Measurements from ENCODE around the gene LRRC57.

LRRC57 gene

DNA sequence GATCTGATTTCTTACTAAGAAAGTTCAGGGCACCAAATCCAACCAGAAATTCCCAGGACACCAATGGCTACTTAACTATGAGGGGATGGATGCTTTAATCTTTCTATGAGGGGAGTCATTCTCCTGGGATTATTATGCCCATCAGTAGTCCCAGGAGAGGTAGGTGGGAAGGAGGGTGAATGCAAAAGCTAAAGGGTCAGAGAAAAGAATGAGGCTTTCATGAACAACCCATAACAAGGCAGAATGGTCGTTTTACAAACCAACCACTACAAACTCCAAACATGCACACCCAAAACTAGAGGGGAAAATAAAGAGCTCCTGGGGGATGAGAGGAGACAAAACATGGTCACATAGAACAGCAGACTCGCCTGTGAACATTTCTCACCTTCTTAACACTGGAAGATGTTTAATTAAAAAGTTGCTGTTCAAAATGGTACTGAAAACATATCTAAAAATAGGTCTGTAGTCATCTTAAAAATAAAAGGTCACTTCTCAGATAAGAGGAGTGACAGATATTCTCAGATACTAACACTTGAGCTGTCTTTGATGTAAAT is 30.5 kb upstream of the LRRC57 start:
- no peak for DNase-seq (ENCODE audit: low read depth)
- H3K4me3 ChIP-seq (ENCODE audit: low read depth, low read length), result no peak overlapping the region
- TF ChIP-seq MYC (IDR thresholded peaks at IDR 0.05; ENCODE audit: low read depth, low read length) (no peak), POLR2A (IDR thresholded peaks at IDR 0.05; ENCODE audit: extremely low read depth, insufficient read length) (no peak)
- TF ChIP-seq, protein P1, sequence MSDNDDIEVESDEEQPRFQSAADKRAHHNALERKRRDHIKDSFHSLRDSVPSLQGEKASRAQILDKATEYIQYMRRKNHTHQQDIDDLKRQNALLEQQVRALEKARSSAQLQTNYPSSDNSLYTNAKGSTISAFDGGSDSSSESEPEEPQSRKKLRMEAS (IDR thresholded peaks at IDR 0.05; ENCODE audit: low read depth, low read length), result no peak
- TF ChIP-seq, protein P2, sequence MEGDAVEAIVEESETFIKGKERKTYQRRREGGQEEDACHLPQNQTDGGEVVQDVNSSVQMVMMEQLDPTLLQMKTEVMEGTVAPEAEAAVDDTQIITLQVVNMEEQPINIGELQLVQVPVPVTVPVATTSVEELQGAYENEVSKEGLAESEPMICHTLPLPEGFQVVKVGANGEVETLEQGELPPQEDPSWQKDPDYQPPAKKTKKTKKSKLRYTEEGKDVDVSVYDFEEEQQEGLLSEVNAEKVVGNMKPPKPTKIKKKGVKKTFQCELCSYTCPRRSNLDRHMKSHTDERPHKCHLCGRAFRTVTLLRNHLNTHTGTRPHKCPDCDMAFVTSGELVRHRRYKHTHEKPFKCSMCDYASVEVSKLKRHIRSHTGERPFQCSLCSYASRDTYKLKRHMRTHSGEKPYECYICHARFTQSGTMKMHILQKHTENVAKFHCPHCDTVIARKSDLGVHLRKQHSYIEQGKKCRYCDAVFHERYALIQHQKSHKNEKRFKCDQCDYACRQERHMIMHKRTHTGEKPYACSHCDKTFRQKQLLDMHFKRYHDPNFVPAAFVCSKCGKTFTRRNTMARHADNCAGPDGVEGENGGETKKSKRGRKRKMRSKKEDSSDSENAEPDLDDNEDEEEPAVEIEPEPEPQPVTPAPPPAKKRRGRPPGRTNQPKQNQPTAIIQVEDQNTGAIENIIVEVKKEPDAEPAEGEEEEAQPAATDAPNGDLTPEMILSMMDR (IDR thresholded peaks at IDR 0.05; ENCODE audit: low read depth, low read length), result no peak

DNA sequence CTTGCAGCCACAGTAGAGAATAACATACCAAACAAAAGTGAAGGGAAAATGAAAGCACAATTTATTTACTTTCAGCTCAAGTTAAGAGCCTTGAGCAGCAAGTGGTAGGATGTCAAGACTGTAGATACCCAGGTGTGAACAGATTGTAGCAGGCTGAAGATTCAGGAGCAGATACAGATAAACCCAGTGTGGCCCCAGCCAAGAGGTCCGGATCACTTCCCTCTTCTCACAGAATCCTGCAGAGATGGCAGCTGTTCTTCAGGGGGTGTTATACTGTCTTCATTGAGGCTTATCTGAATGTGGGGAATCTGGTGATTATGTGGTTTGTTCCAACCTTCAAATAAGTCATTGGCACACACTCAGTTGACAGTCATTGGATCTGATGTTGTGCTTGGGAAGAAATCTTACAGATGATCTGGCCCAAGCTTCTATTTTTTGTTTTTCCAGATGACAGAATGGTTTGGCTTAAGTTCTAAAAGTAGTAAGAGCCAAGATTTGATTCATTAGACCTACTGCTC is 29.0 kb upstream of the LRRC57 start:
- TF ChIP-seq, protein P2 (IDR thresholded peaks at IDR 0.05; ENCODE audit: low read depth, low read length), result no peak
- no peak for TF ChIP-seq POLR2A (IDR thresholded peaks at IDR 0.05; ENCODE audit: extremely low read depth, insufficient read length)
- no peak for TF ChIP-seq MYC (IDR thresholded peaks at IDR 0.05; ENCODE audit: low read depth, low read length)
- H3K4me3 ChIP-seq (ENCODE audit: low read depth, low read length), result no peak overlapping the region
- DNase-seq (ENCODE audit: low read depth), result no peak

DNA sequence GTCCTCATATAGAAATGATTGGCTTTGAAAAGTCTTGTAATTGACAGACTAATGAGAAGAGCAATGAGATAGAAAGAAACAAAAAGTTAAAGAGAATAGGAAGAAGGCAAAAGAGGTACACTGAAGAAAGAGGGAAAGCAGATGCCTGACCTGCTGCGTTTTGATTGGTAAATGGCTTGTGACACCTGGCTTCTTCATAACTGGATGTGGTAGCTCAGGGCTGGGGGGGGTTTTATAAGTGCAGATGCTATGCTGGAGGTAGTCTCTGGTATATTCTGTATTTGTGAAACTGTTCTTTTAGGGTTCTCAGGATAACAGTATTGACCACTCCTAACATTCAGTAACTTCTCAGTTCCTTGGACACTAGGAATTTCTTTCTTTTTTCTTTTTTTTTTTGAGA is 28.2 kb upstream of the LRRC57 start:
- DNase-seq (ENCODE audit: low read depth), result no peak
- no peak overlapping the region for H3K4me3 ChIP-seq (ENCODE audit: low read depth, low read length)
- TF ChIP-seq, protein P2 (IDR thresholded peaks at IDR 0.05; ENCODE audit: low read depth, low read length), result no peak
- TF ChIP-seq, protein P1 (IDR thresholded peaks at IDR 0.05; ENCODE audit: low read depth, low read length), result no peak
- TF ChIP-seq MYC (IDR thresholded peaks at IDR 0.05; ENCODE audit: low read depth, low read length) (no peak), POLR2A (IDR thresholded peaks at IDR 0.05; ENCODE audit: extremely low read depth, insufficient read length) (no peak)

DNA sequence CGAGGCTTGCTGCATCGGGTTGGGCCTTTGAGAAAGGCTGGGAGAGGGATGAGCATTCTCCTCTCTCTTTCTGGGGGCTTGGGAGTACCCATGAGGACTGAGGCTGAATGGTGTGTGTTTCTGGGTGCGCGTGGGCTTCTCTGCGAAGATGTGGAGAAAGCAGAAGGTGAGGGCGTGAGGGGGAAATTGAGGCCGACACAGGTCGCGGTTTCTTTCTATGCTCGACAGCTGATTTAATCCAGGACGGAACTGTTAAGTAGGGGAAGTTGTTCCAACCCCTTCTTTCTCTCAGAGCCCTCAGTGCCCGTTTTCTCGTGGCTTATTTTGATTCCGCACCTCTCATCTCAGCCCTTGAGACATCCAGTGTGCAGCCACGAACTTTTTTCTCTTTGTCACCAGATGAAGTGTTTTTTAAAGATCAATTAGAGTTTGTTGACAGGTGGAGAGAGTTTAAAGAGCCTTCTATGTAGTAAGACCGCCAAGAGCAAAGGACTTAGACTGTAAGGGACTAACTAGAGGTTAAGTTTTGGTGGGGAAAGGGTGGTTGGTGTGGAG is 27.5 kb upstream of the LRRC57 start:
- no peak for DNase-seq (ENCODE audit: low read depth)
- TF ChIP-seq, protein P1 (IDR thresholded peaks at IDR 0.05; ENCODE audit: low read depth, low read length), result no peak
- no peak for TF ChIP-seq MYC (IDR thresholded peaks at IDR 0.05; ENCODE audit: low read depth, low read length)
- TF ChIP-seq, protein P2 (IDR thresholded peaks at IDR 0.05; ENCODE audit: low read depth, low read length), result no peak
- no peak for TF ChIP-seq POLR2A (IDR thresholded peaks at IDR 0.05; ENCODE audit: extremely low read depth, insufficient read length)
- peak overlapping the region; percentile 64 for H3K4me3 ChIP-seq (ENCODE audit: low read depth, low read length)

DNA sequence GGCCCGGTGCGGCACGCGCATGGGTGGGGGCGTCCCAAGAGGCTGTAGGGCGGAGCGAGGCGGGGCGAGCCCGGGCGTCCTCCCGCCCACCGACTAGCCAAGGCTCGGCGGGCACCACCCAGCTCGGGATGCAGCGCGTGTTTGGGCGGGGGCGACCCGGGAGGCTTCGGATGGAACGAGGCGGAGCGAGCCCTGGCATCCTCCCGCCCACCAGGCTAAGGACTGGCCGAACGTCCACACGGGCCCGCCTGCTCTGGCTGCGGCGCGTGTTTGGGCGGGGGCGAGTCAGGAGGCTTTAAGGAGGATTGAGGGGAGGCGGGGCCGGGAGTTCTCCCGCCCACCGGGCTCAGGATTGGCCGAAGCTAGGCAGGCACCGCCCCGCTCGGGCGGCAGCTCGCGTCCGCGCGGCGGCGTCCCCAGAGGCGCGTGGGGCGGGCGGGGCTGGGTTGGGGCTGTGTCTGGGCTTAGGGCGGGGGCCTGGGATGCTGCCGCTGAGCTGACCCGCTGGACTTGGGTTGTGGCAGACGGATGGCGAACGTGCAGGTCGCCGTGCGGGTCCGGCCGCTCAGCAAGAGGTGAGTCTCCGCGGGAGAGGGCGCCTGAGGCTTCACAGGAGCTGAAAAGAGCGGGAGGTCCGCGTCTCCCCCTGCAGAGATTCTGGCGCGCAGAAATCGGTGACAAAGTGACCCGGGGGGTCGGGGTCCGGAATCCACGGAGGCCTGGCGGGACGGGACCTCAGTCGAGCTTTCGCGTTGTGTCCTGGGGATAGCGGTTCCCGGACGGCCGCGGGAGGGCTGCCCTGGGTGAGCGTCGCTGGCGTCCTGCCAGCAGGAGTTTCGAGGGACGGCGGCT is 26.8 kb upstream of the LRRC57 start, which contains the start of gene STARD9:
TSS of gene STARD9 (plus strand) at position 419 of the 852 bp plus-strand sequence. CDS start at position 529, 110 bp downstream.
- peak within 1 kb of the TSS; percentile 64 for H3K4me3 ChIP-seq (ENCODE audit: low read depth, low read length)
- TF ChIP-seq MYC (IDR thresholded peaks at IDR 0.05; ENCODE audit: low read depth, low read length) (peak; percentile 80), POLR2A (IDR thresholded peaks at IDR 0.05; ENCODE audit: extremely low read depth, insufficient read length) (peak; percentile 24)
- TF ChIP-seq, protein P2 (IDR thresholded peaks at IDR 0.05; ENCODE audit: low read depth, low read length), result no peak
- TF ChIP-seq, protein P1 (IDR thresholded peaks at IDR 0.05; ENCODE audit: low read depth, low read length), result peak; percentile 84
- DNase-seq (ENCODE audit: low read depth), result peak; percentile 98

Measured in NB4 (cell line).